GM19099 (cell line): ENCODE data around the gene ASB18.

Source experiments
- POLR2A ChIP-seq: IDR thresholded peaks from 3 replicates; pipeline ENCODE4 v1.6.1; 2011; ENCODE audit warnings: low read depth; ENCODE audit not compliant: insufficient read length; ENCODE audit errors: extremely low read depth

Gene ASB18

DNA sequence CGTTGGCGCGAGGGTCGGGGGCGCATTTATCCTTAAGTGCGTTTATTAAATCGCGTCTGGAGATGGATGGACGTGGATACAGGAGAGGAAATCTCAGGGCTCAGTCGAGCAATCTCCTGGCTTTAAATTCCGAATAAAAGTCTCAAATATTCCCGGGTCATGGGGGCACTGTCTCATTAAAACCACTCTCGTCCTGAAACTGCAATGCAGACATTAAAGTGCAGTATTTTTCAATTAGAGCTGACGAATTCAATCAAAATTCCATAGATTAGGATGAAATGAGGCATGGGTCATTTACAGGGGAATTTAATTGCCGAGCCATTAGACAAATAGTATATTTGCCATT is 85.3 kb downstream of the ASB18 start:
- no peak for TF ChIP-seq POLR2A

DNA sequence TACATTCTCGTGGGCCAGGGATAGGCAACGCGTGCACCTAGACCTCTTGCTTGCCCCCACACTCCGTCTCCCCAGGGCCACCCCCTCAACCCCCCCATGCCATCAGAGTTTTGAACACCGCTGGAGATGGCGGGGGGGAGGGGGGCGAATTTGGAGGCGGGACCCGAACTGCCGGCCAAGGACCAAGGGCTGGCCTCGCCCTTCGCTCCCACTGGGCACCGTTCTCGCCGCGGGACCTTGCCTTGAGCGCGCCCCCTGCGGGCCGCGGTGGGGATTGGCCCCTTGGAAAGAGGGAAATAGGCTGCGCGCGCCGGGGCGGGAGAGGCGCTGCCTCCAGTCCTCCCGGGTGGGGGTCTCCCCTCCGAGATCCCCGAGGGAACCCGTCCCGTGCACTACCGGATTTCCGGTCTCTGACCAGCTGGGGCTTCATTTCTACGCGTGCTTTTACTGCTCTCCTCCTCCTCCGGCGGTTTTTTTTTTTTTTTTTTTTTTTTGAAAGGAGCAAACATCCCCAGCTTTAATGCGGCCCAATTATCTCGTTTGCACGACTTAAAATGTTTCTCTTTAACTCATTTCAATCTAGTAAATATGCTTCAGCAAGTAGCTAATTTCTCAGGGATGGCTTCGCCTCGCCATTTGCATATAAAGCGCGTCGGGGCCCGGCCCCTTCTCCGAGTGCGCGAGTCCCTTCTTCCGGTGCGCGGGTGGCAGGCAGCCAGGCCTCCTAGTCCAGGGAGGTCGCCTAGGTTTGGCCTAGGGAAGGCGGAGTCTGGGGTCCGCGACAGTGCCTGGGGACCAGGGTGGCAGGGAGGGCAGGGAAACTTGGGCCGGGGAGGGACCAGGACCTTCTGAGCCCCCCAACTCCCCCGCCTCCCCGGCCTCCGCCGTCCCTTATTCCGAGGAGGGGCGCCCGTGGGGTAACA is 86.0 kb downstream of the ASB18 start:
- TF ChIP-seq POLR2A: no peak

DNA sequence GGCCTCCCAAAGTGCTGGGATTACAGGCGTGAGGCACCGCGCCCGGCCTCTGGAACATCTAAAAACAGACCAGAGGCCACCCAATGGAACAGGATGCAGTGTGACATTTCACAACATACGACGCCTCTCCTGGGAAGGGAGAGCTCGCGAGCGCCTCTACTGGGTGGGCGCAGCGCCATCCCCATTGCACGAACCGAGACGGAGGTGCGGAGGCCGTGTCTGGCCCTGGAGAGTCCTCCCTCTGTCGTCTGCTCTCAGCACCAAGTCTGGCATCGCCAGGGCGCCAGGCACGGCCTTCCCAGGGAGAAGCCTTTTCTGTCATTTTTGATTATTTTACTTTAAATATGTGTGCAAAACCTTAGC is 86.6 kb downstream of the ASB18 start:
- no peak for TF ChIP-seq POLR2A

DNA sequence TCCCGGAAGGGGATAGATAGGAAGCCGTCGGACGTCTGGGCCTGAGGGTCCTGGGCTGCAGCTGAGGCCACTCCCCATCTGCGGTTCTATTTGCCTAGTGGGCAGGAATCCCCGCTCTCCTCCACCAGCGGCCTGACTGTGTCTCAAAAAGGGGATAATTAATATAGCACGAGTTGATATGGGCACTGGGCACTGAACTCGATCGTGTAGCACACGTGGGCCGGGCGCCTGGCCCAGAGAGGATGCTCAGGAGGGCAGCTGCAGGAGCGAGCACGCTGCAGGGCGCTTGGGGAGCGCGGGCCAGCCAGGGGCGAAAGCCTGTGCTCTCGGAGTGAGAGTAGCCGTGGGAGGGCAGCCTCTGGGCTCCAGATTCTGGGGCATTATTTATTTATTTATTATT is 87.3 kb downstream of the ASB18 start:
- TF ChIP-seq POLR2A: no peak

DNA sequence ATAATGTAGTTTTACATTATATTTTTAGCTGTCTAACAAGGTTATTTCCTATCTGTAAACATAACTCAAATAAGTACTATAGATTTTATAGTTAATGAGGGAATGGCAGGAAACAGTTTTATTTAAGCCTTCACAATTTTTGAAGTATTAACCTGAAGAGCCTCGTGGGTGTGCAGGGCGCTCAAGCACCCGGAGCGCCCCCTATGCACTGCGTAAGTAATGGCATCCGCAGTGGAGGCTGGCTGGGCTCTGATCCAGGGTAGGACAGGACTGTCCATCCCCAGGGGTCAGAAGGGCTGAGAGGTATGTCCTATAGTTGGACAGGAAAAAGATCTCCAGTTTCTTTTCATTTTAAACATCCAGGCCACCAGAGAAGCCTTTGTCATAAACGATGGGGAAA is 87.8 kb downstream of the ASB18 start:
- TF ChIP-seq POLR2A: no peak

DNA sequence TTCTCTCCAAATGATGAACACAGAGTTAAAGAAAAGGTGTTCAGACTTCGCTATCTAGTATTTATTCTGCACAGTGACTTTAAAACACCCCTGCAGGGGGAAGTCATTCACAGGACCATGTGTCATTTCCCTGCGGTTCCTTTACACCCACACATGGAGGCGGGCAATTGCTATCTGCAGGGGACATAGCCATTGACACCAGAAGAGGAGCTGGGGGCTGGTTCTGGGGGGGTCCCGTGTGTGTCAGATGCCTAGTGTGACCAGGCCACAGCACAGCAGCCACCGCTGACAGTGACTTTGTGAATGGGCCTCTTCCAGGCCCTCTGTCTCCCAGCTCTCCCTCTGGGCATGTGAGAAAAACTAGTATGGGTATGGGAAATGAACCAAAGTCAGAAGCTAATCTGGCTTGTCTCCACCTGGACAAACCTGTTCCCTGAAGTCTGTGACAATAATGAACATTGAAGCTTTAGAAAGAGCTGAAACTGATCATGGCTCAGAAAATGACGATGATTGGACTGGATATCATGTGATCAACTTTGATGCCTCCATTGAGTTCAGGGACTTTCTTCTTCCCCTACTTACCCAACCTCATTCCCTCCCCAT is 88.6 kb downstream of the ASB18 start:
- TF ChIP-seq POLR2A: no peak

DNA sequence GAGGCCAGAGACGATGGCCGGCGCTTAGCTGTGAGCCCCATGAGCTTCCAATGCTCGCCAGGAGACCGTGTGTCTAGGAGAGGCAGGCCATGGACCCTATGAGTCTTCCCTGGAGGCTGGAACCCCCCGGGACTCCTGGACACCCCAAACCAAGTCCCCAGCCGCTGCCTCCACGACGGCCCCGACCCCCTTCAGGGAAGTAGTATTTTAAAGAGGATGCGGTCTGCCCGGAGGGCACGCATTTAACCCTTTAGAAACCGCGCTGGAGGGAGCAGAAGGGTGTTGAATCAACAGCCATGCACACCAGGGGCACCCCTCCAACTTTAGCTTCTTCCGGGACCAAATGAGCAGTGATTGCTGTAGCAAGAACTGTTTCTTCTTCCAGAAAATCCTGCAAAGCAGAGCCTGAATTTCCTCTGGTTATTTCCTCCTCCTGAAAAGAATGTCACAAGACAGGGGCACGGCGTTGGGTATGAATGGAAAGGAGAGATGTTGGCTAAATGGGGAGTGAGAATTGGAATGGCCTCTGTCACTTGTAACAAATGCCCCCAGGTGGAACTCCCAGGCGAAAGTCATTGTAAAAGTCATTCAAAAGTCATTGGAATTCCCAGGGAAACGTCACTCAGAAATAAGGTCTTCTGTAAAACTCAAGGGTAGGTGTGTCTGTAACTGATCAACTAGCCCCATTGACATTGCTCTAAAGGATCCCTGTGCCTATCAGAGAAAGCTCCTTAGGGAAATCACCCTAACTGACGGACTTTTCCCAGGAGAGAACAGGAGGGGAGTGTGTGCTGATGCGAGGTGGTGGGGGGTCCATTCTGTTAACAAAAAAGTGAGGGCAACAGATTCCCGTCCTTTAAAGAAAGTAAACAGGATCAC is 90.2 kb downstream of the ASB18 start:
- TF ChIP-seq POLR2A: no peak

DNA sequence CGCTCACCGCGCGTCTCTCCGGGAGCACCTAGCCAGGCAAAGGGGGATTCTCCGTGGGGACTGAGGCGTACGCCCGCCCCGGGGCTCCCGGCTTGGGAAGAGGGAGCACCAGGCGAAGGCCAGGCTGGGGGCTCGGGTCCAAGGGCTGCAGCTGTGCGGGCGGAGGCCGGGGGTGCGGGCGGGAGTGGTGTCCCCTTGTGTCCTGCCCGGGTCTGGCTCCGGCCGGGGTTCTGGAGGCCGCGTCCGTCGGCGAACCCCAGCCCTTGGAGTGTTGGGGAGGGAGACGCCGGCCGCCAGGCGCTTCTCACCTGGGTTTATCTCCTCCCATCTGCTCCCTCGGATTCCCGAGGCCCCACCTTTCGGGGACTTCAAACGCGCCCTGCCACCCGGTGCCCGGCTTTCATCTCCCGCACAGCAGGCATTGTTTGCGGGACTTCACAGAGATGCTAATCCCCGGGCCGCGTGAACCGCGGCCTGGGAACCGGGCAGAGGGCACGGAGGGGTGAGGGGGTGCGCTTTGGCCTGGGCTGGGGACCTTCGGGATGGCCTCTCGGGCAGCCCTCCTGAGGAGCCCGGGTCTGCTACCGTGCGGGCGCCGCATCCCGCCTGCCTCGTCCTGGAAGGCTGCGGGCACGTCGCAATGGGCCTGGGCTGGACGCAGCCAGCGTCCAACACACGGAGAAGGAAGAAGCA is 91.0 kb downstream of the ASB18 start:
- TF ChIP-seq POLR2A: no peak

DNA sequence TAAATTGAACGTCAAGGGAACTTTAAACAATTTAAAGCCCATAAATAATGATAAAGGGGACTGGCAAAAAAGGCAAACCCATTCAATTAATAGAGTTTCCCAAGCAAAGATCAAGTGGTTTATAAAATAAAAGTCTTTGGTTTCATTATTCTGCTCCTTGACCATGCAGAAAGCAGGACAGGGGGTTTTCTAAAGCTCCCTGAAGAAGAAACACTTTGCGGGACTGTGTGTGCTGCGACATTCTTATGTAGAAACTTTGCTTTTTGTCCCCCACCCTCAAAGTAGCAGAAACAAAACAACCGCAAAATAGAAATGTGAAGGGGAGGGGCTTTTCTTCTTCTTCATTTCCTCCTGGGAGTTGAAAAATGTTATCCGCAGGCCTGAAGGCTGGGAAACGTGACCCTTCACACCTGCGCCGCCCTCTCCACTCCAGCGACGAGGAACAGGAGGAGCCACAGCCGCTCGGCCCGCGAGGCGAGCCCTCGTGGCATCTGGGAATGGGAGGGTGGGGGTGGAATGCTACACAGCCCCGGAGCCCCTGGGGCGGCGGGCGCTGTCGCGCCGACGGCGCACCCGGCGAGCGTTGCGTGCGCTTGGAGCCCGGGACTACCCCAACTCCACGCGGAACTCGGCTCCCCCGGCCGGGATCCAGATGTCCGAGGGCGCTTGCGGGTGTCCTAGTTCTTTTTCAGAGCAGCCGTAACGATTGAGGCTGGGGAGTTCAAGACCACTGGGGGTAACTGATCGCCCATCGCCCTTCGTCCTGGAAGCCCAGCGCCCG is 91.8 kb downstream of the ASB18 start:
- no peak for TF ChIP-seq POLR2A

DNA sequence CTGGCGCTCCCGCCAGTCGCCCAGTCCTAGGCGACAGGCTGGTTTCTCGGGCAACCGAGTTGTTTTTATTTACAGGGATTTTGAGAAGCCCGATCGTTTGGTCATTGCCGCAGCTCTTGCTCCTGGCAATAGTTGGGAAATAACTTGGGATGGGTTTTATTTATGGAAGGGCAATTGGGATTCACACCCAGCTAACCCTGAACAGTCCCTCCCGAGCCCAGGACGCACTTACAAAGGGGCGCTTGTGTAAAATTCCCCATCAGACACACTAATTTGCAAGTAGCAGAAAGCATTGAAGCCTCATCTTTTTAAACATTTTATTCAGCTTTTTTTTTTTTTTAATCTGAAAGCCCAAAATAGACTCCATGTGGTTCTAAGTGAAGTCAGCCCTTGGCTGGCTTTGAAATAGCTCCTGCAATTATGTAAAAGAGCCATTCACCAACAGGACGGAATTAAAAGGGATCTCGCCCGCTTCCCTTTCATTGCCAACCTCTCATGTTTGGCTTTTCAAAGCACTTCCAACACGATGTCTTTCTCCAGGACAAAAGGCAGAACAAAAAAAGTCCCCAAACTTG is 92.4 kb downstream of the ASB18 start:
- no peak for TF ChIP-seq POLR2A

DNA sequence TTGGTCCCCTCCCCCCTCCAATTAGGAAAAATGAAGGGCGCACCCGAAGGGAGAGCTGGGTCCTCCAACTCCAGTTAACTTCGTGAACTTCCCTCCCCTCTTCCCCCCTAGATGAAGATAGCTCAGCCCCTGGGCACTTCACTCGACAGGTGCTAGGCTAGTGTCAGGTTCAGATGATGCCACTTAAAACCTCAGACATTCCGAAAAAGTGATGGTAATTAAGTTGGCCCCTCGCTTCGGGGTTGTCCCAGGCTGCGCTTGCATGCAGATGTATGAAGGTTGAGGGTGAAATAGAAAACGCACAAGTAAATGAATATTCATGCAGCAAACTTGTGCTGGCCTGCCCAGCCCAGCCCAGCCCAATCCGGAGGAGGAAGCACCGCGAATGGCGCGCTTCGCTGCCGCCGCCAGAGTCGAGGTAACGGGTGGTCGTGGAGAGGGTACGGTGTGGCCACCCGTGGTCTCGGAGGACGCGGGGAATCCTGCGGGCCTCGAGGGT is 93.0 kb downstream of the ASB18 start:
- no peak for TF ChIP-seq POLR2A

DNA sequence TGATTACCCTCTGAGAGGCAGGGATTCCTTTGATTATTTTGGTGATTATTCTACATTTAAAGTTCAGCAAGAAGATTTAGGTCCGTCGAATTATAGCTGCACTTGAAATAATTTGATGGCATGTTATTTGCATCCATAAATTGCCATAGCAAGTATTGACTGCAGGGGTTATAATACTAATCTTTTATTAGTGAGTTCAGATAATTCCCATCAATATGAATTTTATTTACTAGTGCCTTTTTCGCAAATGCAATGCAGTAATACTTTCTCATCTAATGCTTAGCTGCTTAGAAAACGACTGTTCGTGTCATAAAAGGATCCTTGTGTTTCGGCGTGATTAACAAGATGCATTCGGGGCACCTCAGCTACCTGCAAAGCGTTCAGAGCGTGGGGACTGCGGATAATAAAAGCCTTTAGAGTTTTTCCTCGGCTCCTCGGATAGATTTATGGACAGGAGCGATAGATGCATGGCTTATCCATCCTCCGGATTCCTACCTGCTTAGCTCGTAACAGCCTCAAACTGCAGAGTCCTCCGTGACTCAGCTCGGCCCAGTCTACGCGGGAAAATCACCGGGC is 93.5 kb downstream of the ASB18 start:
- TF ChIP-seq POLR2A: no peak
